GM04504 (cell line): ENCODE data around the gene PDZD11.
"Not testable (repeated sequence)": the region's sequence is repeated elsewhere in the genome, so short reads cannot be mapped to it uniquely, and the experiment has no call there.

Source experiments
- DNase-seq: peaks from one replicate; pipeline ENCODE4 v3.0.0-alpha.2; 2012; ENCODE audit warnings: low read depth

Gene PDZD11

DNA sequence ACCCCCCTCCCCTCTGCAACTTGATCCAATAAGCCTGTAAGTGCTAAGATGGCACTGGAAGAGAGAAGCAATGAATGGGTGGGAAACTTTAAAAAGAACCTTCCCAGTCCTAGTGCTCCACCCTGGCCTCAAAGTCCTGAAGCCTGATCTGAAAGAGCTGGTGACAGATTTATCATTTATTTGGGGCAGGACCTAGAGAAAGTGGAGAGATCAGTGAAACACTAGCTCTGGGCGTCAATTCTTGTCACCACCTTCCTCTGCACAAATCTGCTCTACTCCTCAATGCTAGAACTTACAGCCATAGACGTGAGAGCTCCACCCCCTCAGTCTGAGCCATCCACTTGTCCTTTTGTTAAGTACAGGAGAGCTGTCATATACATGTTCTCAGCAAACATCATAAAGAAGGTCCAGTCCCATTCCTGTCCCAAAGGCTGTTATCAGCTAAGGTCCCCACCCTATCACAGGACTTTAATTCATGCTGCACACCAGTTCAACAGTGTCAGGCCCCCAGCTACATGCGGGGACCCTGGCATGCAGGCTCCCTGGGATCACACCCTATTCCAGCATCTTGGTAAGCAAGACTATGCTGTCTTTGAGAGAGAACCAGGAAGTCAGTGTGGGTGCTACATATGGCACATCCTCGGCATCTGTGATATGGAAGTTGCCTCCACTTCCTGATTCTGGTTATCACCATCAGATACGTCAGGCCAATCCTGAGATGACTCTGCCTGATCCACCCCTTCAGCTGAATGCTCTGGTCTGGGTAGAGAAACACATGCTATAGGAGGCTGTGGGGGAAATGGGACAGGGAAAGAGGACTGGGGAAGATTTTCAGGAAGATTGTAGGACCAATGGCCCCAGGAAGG, 32.1 kb downstream of the PDZD11 start:
- DNase-seq = no peak

DNA sequence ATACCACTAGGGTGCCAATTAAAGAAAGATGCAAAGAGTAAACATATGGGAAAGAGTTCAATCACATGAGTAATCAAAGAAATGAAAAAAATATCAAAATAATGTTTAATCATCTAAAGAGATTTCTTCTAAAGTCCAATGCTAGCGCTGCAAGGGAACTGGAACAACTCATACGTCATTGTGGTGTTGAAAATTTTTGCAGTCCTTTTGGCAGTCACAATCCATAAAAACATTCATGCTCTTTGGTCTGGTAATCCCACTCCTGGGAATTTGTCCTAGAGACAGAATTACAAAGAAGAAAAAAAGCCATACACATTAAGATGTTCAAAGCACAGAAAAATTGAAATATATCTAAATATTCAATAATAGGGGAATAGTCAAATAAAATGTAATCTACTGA, 34.3 kb downstream of the PDZD11 start:
- no peak for DNase-seq

DNA sequence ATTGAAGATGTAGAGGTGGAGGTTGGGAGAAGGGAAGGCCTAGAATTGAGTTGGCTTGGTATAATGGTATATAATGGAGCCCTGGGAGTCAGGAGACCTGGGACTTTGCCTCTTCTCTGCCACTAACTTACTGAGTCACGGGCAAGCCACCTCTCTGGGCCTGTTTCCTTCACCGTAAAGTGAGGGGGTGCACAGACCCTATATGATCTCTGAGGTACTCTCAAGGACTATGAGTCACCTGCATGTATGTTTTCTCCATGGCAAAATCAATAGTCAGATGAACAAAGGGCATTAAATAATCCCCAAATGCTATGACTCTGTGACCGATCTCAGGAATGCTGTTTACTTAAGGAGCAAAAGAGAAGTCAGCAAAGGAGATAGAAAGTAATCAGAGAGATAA, 34.8 kb downstream of the PDZD11 start:
- DNase-seq = no peak

DNA sequence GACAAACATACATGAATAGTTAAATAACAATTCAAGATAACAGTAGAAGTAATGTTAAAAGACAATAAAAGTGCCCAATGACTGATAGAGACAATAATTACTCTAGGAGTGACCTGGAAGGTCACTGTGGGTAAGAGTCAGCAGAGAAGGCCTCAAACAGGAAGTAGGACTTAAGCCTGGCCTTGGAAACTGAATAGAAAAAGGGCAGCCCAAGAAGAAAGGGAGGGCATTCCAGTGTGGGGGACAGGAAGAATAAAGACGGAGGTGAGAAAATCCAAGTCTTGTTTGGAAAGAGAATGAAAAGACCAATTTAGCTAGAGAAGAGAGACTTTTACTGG, 35.7 kb downstream of the PDZD11 start:
- no peak for DNase-seq

DNA sequence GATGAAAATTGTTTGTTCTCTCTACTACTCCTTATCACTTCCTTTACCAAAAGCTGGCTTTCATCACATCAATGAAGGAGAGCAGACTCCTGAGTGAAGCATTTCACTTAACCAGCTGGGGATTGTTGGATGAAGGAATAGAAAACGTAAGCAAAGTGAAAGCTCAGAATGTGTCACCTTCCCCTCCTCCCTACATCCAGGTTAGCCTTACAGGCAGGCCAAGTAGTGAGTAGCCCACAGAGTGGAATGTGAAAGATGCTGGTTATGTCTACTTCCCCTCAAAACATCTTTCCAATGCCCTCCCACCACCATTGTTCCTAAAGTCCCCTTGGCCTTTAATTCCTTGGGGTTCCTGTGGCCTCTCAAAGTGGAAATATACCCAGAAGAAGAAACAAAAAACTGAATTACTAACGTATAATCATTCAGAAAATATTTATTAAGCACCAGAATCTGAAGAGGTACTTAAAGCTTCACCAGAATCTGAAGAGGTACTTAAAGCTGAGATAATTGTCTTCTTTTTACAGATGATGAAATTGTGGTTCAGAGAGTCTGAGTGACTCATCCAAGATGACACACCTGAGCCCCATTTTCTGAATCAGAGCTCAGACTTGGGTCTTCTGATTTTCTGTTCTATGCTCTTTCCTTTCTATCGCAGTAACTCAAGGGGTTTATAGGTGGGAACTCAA, 36.2 kb downstream of the PDZD11 start:
- DNase-seq = no peak

DNA sequence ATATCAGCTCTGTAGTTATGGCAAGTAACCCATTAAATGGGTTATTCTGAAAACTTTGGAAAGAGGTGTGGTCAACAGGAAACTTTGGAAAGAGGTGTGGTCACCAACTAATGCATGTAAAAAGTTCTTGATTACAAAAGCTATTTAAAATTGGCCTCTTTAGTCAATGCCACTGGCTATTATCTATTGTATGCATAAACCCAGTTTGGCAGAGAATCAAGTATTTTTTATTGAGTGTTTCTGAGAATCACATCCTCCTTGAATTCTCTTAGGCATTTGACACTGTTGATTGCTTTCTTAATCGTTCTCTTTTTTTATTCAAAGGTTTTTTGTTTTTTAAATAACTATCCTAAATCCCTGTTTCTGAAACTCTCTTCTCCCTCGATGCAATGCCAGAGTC, 37.2 kb downstream of the PDZD11 start:
- DNase-seq = no peak

DNA sequence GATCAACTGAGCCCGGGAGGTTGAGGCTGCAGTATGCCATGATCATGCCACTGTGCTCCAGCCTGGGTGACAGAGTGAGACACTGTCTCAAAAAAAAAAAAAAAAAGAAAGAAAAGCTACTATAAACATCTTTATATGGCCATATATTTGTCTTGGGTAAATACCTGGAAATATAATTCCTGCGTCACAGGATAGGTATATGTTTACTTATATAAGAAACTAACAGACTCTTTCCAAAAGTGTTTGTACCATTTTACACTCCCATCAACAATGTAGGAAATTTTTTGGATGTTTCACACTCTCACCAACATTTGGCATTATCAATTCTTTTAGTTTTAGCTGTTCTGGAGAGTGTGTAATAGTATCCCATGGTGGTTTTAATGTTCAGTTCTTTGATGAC, 42.5 kb downstream of the PDZD11 start:
- DNase-seq = no peak

DNA sequence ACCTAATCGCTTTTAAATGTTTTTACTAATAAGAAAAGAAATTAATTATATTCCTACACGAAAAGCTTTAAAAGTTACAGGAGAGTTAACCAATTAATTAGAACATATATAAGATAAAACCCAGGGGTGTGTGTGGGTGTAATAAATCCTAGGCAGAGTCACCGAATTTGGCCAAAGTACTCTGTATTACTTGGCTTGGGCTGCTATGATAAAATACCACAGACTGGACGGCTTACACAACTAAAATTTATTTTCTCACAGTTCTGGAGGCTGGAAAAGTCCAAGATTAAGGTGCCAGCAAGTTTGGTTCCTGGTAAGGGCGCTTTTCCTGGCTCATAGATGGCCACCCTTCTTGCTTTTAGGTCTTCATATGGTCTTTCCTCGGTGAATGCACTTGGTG, 44.8 kb downstream of the PDZD11 start:
- no peak for DNase-seq

DNA sequence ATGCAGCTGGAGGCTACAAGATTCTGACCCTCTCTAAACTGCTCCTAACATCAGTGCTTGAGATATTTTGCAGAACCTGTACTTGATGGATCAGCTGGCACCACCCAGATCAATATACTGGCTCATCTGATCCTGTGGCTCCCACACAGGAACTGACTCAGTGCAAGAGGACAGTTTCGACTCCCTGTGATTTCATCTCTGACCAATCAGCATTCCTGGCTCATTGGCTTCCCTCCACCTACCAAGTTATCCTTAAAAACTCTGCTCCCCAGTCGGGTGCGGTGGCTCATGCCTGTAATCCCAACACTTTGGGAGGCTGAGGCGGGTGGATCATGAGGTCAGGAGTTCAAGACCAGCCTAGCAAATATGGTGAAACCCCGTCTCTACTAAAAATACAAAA, 46.1 kb downstream of the PDZD11 start:
- not testable (repeated sequence) for DNase-seq

DNA sequence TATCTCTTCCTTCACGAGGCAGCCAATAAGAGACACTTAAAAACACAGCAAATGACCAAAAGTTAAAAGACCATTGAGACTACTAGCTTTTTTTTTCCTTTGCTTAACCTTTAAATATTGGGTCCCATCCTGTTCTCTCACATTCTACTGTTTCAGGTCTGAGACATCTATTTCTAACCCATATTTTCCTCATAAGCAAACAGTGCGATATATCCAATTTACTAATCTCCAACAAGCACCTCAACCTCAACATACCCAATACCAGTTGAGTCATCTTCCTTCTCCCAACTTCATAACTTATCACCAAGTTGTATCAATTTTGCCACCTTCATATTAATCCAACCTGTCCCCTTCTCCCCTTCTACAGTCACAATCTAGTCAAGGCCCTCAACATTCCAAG, 48.2 kb downstream of the PDZD11 start:
- no peak for DNase-seq

DNA sequence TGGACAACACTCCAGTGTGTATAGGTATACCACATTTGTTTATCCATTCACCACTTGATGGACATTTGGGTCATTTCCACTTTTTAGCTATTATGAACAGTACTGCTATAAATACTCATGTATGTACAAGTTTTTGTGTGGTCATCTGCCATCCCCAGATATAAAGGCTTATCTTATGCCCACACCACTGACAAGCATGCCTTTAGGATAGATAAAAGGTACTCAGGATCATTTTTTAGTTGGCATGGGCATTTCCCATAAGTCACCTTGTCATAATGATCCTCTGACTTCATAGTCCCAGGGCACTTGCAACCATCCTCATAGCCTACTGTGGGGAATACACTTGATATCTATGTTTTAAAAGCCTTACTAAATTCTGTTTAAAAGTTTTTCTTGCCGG, 49.0 kb downstream of the PDZD11 start:
- DNase-seq = no peak
